Smooth muscle cell (in vitro differentiated cells): ENCODE results near the gene CPNE4. TPM values are rescaled to one million over a fixed set of nuclear protein-coding genes. Genes with fewer than 3 reads are reported as not detected.

Source experiments
- DNase-seq: peaks from one replicate; lab custom pipeline; 2025; ENCODE audit not compliant: unreplicated experiment; lab: John Stamatoyannopoulos, UW
- H2AFZ ChIP-seq: fragments of 200-600 bp; sonication (generic); 2 replicates; pipeline ENCODE4 v1.6.0; 2016; ENCODE audit warnings: antibody characterized with exemption, low read depth, mild to moderate bottlenecking
- H3F3A ChIP-seq: fragments of 200-600 bp; sonication (generic); 2 replicates; pipeline ENCODE4 v1.6.0; 2017; ENCODE audit warnings: antibody characterized with exemption, low read depth
- H3K27ac ChIP-seq: fragments of 200-600 bp; sonication (generic); 2 replicates; pipeline ENCODE4 v1.5.1; 2016; ENCODE audit warnings: low read depth, mild to moderate bottlenecking
- H3K27me3 ChIP-seq: fragments of 200-600 bp; sonication (generic); 2 replicates; pipeline ENCODE4 v1.6.1; 2016; ENCODE audit warnings: low read depth, mild to moderate bottlenecking
- H3K36me3 ChIP-seq: fragments of 200-600 bp; sonication (generic); 2 replicates; pipeline ENCODE4 v1.5.1; 2016; ENCODE audit warnings: low read depth
- H3K4me1 ChIP-seq: fragments of 200-600 bp; sonication (generic); 2 replicates; pipeline ENCODE4 v1.5.1; 2016; ENCODE audit warnings: low read depth
- H3K4me2 ChIP-seq: fragments of 200-600 bp; sonication (generic); 2 replicates; pipeline ENCODE4 v1.6.0; 2016; ENCODE audit warnings: mild to moderate bottlenecking
- H3K4me3 ChIP-seq: fragments of 200-600 bp; sonication (generic); 2 replicates; pipeline ENCODE4 v1.5.1; 2016; ENCODE audit warnings: mild to moderate bottlenecking
- H3K79me2 ChIP-seq: fragments of 200-600 bp; sonication (generic); 2 replicates; pipeline ENCODE4 v1.6.0; 2016; ENCODE audit warnings: low read depth, mild to moderate bottlenecking
- H3K9ac ChIP-seq: fragments of 200-600 bp; sonication (generic); 2 replicates; pipeline ENCODE4 v1.6.0; 2016; ENCODE audit warnings: low read depth
- H3K9me3 ChIP-seq: fragments of 200-600 bp; sonication (generic); replicated peaks from 2 replicates; pipeline ENCODE4 v1.5.1; 2016; ENCODE audit warnings: low read depth
- H4K20me1 ChIP-seq: fragments of 200-600 bp; sonication (generic); 2 replicates; pipeline ENCODE4 v1.6.0; 2016; ENCODE audit warnings: low read depth
- CTCF ChIP-seq: fragments of 200-600 bp; sonication (generic); IDR thresholded peaks from 2 replicates; pipeline ENCODE4 v1.5.1; 2017; ENCODE audit warnings: borderline replicate concordance, mild to moderate bottlenecking, antibody characterized with exemption; ENCODE audit not compliant: insufficient read depth, poor library complexity, severe bottlenecking
- WGBS: methylation state at CpG from one replicate; pipeline ENCODE4 v1.1.7; 2016; ENCODE audit warnings: low lambda C conversion rate; 5-methylcytosine and 5-hydroxymethylcytosine counted together
- polyA plus RNA-seq: library from polyadenylated mRNA; unstranded; fragments of >200 nt; fragmentation: Nextera tagmentation; extraction: Ambion mirVana; gene quantifications from 2 replicates; pipeline ENCODE4 v1.2.1, GENCODE V29; 2016
- total RNA-seq: library from RNA; depleted of rRNA; stranded (reverse); fragments of >200 nt; gene quantifications from 2 replicates; pipeline ENCODE4 v1.2.3, GENCODE V29; 2014

Gene CPNE4
- total and polyA plus RNA-seq, 2 experiments from 2014 or later: 0.05 to 1.6 TPM

- H3F3A ChIP-seq: no peaks in the 10 kb centered on the region
- WGBS: 88% methylated on average over 3 of the region's 3 CpGs
- H2AFZ ChIP-seq: no peak overlapping the region
- H3K36me3 ChIP-seq: no peaks in the 10 kb centered on the region
- no peak overlapping the region for H3K9ac ChIP-seq
- H3K9me3 ChIP-seq: no peaks in the 10 kb centered on the region
- no peak overlapping the region for H3K4me2 ChIP-seq
- H3K27me3 ChIP-seq: no peaks in the 10 kb centered on the region
- H4K20me1 ChIP-seq: no peaks in the 10 kb centered on the region
- no peak overlapping the region for H3K4me3 ChIP-seq
- no peak for TF ChIP-seq CTCF
- H3K4me1 ChIP-seq: no peaks in the 10 kb centered on the region
- DNase-seq: no peak
- no peaks in the 10 kb centered on the region for H3K79me2 ChIP-seq
- H3K27ac ChIP-seq: no peak overlapping the region
These were observed 213.5 kb downstream of the CPNE4 start for GRCh38 chr3:131821191-131821762.

DNA sequence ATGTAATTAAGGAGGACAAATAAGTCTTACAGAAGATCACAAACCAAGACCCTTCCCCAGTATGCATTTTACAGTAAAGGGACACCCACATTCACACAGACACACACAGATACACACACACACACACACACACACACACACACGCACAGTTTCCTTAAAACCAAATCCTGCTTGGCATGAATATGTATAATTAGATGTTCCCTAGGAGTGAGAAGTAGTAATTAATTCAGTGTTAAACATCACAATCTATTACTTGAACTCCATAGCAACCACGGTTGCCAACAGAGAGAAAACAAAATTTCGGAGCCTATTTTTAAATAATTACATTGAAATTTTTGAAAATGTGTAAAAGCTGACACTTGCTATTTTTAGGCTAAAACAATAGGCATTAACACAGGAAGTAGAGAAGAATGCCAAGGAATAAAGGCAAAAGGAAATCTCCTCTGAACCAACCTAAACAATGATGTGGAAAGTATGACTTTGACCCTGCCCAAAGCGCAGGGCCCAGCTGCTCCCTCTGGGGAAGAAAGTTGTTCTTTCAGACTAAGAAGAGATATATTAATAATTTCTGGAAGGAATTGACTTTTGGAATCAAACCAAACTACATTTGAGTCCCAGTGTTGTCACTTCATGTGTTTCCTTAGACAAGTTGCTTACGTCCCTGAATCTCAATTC lies 215.3 kb downstream of the CPNE4 start:
- Histone ChIP-seq H3K27me3 (no peaks in the 10 kb centered on the region), H3K9ac (no peak overlapping the region), H3K36me3 (no peaks in the 10 kb centered on the region), H3F3A (no peaks in the 10 kb centered on the region), H3K4me2 (no peak overlapping the region), H3K4me3 (no peak overlapping the region), H3K4me1 (no peaks in the 10 kb centered on the region), H3K27ac (no peak overlapping the region), H3K9me3 (no peaks in the 10 kb centered on the region), H3K79me2 (no peaks in the 10 kb centered on the region), H4K20me1 (no peaks in the 10 kb centered on the region), H2AFZ (no peak overlapping the region)
- no peak for TF ChIP-seq CTCF
- no peak for DNase-seq
- 93% methylated on average over 5 of the region's 5 CpGs for WGBS

DNA sequence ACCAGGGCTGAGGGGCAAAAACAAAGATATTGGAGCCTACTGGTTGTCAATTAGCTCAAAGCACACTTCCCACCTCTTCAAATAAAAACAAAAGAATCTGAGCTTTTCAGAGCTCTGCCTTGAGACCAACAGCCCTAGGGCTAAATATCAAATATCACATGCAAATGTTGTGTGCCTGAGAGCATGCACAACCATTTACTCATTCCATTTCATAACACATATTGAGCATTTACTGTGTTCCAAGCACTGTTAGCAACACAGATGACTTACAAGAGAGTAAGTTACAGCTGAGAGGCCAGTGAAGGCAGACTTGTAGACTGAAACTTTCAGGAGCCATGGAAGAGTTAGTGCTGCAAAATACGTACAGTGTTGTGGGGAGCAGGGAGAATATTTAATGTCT lies 222.4 kb downstream of the CPNE4 start:
- Histone ChIP-seq H4K20me1 (no peaks in the 10 kb centered on the region), H3K9ac (no peak overlapping the region), H3K79me2 (no peaks in the 10 kb centered on the region), H3F3A (no peaks in the 10 kb centered on the region), H3K27me3 (peaks cover 15% of the 10 kb centered on the region), H3K4me3 (no peak overlapping the region), H3K4me2 (no peak overlapping the region), H3K36me3 (no peaks in the 10 kb centered on the region), H2AFZ (no peak overlapping the region), H3K27ac (no peak overlapping the region), H3K4me1 (no peaks in the 10 kb centered on the region), H3K9me3 (no peaks in the 10 kb centered on the region)
- TF ChIP-seq CTCF: no peak
- no peak for DNase-seq
- WGBS: 93% methylated on average over 1 of the region's 1 CpG

DNA sequence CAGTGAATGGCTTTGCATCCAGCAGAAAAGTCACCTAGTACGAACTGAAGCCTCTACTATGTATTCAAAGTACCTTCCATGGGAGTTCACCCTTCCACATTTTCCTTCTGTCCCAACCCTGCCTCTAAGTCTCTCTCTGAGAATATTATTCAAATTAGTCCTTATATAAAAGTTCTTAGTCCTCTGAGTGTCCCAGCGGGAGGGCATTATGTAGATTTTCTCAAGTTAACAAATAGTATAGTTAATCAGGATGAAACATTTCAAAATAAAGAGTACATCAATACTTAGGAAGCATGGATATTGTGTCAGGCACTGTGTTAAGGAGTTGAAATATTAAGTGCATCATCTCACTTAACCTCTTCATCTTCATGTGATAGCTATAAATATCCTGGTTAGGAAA lies 223.3 kb downstream of the CPNE4 start:
- Histone ChIP-seq H3K79me2 (no peaks in the 10 kb centered on the region), H2AFZ (no peak overlapping the region), H3K9ac (no peak overlapping the region), H3K4me2 (no peak overlapping the region), H3K36me3 (no peaks in the 10 kb centered on the region), H3K4me3 (no peak overlapping the region), H3F3A (no peaks in the 10 kb centered on the region), H3K4me1 (no peaks in the 10 kb centered on the region), H3K27me3 (peaks cover 15% of the 10 kb centered on the region), H3K27ac (no peak overlapping the region), H4K20me1 (no peaks in the 10 kb centered on the region), H3K9me3 (no peaks in the 10 kb centered on the region)
- WGBS: 90% methylated on average over 2 of the region's 2 CpGs
- no peak for TF ChIP-seq CTCF
- no peak for DNase-seq
